Measurements from ENCODE around the gene TRPM8.

TRPM8 gene

DNA sequence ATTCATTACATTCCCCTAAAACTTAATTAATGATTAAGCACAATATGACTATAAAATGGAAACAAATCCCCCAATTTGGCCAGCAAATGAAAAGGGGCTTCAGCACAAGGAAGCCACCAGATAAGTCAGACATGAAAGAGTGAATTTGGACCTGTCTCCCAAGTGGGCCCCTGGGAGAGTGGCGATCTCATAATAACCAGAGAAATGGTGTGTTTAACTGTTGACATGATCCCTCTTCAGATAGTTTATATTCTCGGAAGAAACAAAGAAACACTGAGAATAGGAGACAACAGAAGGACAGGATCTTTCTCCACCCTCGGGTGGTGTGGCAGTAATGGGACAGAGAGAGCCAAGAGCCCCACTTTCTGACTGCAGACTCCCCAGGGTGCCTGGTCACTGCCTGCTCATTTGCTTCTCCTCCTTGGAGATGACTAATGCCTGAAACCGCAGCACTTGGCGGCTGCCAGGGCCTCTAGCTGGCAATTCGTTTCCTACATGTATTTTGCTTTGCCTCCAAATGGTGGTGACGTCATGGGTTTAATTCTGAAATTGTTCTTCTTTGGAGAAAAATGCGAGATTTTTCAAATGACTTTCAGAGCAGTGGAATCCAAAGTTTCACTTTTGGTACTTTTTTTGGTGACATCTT is 86.9 kb downstream of the TRPM8 start:
- DNase-seq = peak; percentile 3

- no peak for DNase-seq
Measured at GRCh38 chr2:234005126-234005525, 88.0 kb downstream of the TRPM8 start.

- no peak for DNase-seq
Measured at GRCh38 chr2:234006501-234006900, 89.3 kb downstream of the TRPM8 start.

- DNase-seq = no peak
Measured at GRCh38 chr2:234014427-234014826, 97.3 kb downstream of the TRPM8 start.

DNA sequence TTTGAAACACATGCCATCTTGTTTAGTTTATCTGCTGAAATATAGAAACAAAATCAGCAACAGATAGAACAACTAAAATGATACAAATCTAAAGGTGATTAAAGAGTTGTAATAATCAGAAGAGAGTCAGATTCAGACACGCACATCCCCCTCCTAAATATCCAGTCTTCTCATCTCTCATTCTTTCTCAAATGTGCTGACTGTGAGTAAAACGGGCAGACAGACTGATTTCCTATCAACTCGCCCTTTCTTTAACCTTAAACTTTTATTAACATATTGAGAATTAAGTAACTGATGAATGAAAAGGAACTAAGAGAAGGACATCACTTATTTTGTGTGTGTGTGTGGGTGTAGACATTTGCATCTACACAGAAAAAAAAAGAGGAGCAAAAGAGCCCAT is 98.7 kb downstream of the TRPM8 start:
- no peak for DNase-seq

GRCh38 chr2:234019896-234020295 is 102.7 kb downstream of the TRPM8 start:
- DNase-seq = no peak

- no peak for DNase-seq
Measured at GRCh38 chr2:234020332-234020731, 103.2 kb downstream of the TRPM8 start.

- DNase-seq = no peak
Measured at GRCh38 chr2:234022424-234022823, 105.3 kb downstream of the TRPM8 start.

- DNase-seq = no peak
Measured at GRCh38 chr2:234024304-234024703, 107.1 kb downstream of the TRPM8 start.

DNA sequence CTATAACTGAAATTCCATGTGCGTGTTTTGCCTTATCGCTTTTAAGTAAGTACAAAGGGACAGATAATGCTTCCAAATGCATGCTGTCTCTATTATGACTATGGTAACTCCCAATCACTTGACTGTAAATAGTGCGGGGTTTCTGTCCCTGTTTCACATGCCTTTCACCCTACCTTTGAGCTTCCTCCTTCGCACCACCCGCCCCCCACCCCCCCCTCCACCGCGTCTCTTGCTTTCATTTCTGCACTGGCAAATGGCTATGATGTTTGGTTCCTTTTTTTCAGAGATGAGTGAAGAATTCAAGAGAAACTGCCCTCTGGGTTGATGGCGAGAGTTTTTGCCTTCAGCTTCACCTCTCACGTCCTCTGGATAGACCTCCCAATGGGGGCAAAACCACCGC is 108.3 kb downstream of the TRPM8 start:
- DNase-seq = no peak

GRCh38 chr2:234025891-234026401 is 108.8 kb downstream of the TRPM8 start:
- DNase-seq = no peak

GRCh38 chr2:234026693-234027254 is 109.6 kb downstream of the TRPM8 start:
- no peak for DNase-seq

DNA sequence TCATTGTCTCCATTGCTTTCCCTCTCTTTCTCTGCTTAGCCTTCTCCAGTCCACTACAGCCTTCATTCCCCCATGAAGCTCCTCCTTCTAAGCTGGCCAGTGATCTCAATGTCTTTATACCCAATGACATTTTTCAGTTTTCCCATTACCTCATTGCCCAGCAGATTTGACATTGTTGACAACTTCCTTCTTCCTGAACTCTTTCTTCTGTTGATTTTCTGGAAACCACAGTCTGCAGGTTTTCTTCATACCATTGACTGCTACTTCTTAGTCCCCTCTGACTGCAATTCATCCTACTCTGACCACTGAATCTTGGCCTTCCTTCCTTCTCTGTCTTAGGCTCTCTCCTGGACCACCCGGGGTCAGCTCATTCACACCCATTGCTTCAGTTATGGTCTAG is 110.5 kb downstream of the TRPM8 start:
- DNase-seq = no peak

DNA sequence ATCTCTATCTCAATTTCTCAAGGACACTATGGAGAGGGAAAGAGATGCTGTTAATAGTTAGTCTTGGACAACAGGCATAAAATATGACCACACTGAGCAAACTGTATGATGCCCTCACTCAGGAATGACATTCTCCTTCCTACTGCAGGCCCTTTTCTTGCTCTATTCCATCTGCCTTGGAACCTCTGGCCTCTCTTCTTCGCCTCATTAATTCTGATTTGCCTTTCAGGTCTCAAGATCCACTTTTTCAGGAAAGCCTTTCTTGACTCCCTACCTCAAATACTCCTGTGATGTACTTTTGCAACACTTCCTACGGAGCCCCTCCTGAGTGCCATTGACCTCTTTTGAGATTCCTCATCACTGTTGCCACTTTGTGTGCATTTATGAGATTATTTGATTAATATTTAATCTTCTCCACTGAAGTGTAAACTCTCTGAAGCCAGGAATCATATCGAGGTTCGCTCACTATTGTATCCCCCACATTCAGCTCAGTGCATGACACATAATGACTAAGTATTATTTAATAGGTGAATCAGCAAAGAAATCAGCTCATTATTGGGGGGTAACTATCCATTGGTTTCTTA is 112.1 kb downstream of the TRPM8 start:
- no peak for DNase-seq

GRCh38 chr2:234031207-234031606 is 114.0 kb downstream of the TRPM8 start:
- no peak for DNase-seq

DNA sequence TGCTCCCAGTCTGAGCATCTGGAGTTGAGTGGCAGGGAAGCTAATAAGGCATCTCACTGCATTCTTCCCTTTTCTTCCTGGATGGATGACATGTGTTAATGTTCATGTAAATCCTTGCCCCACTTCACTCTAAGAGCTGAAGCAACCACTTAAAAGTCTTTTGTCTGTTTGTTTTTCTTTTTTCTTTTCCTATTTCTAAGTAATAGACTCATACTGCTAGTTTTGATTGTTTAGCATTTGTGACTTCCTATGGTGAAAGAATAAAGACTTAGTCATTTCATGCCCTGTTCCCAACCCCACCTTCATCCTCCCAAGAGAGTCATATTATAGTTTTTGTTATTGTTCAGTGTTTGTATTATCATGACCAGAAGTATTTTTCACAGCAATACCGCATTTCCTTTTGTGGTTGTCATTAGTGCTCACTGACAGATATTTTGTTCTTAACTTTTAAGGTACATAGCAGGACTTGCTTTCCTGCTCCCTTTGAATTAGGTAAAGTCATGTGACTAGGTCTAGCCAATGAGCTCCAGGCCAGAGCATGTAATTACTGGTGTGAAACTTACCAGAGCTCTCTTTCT is 115.2 kb downstream of the TRPM8 start:
- DNase-seq = no peak

DNA sequence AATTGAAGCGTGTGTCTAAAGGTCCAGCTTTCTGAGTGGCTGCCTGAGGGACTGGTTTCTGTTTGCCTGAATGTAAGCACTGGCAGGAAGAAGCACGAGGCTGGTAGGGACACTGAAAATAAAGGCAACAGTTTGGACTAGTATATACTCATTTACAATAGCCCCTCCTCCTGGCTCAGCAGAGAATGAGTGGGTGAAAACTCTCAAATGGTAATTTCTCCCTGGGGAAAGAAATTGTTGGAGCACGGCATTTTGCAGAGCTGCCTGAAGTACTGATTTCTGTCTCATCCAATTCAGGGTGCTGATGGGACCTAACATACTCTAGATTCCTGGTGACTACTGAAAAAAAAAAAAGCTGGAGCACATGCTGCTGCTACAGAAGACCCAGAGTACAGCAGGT is 116.0 kb downstream of the TRPM8 start:
- no peak for DNase-seq

- DNase-seq = no peak
Measured at GRCh38 chr2:234033885-234034284, 116.7 kb downstream of the TRPM8 start.

- DNase-seq = no peak
Measured at GRCh38 chr2:234038076-234038802, 121.1 kb downstream of the TRPM8 start.

DNA sequence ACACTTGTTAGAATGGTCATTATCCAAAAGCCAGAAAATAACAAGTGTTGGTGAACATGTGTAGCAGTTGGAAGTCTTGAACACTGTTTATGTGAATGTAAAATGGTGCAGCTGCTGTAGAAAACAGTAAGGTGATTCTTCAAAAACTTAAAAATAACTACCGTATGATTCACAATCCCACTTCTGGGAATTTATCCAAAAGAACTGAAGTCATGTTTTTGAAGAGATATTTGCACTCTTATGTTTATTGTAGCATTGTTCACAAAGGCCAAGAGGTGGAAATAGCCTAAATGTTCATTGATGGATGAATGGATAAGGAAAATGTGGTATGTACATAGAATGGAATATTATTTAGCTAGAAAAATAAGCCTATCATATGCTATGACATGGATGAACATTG is 127.0 kb downstream of the TRPM8 start:
- DNase-seq = no peak

DNA sequence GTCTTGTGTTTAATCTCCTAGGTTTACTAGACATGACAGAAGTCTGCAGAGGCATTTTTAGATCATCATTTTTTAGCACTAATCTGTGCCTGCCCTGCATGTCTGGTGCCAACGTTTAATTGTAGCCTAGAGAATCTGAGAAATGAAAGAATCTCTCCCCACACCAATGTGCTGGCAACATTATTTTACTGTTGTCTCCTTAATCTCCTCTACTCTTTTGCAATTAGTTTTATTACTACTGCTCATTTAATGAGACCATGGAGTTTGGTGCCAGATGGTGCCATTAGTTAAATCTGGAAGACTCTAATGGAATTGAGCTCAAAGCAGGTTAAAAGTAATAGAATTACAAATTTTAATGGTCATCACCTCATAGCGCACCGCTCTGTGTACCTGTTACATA is 129.3 kb downstream of the TRPM8 start:
- DNase-seq = no peak

GRCh38 chr2:234047361-234047760 is 130.2 kb downstream of the TRPM8 start:
- DNase-seq = no peak

- DNase-seq = no peak
Measured at GRCh38 chr2:234048049-234048448, 130.9 kb downstream of the TRPM8 start.
